K562 (cell line): ENCODE results near the gene IL1RL2. TPM values are rescaled to one million over a fixed set of nuclear protein-coding genes. Genes with fewer than 3 reads are reported as not detected.

ENCODE experiments used
- ATAC-seq: fragments of 200-7000 bp; cut with Tn5 transposase; 3 replicates; pipeline ENCODE4 v1.9.1; 2020; ENCODE audit warnings: moderate library complexity
- BruUV-seq: library from RNA; stranded (reverse); fragments of 400-500 nt; replicated peaks from 2 replicates; lab custom pipeline; 2021; lab: Mats Ljungman, UMichigan
- CTCF ChIA-PET: fragments of 300-600 bp; formaldehyde crosslinking; extraction: SDS; loops from one replicate; lab custom pipeline; 2021; ENCODE audit warnings: low intra/inter-chr PET ratio; lab: Yijun Ruan, JAX
- POLR2A ChIA-PET: fragments of 300-600, 350-650 bp; sonication (Branson Sonifier 250); formaldehyde crosslinking; extraction: SDS; loops from one replicate; lab custom pipeline; 2021; ENCODE audit warnings: antibody characterized with exemption, inconsistent platforms; lab: Yijun Ruan, JAX
- DNase-seq, 4 experiments: peaks; one replicate each; pipeline versions ENCODE4 v3.0.0 to v3.0.0-alpha.2; 2011 to 2018; ENCODE audit warnings: low spot score in 3 of 4, mixed read lengths in 3 of 4; ENCODE audit errors: extremely low read depth in 1 of 4
- FAIRE-seq: peaks from 2 replicates; lab custom pipeline; 2011; peaks lifted over from hg19 to GRCh38; lab: Jason Lieb, UNC
- H2AFZ ChIP-seq: 2 replicates; pipeline ENCODE4 v1.6.0; 2011; ENCODE audit warnings: low read depth, low read length, control low read depth, inconsistent platforms
- H3K27ac ChIP-seq: fragments of 200-600 bp; 3 replicates; pipeline ENCODE4 v1.8.0; 2011; ENCODE audit warnings: low read depth, mild to moderate bottlenecking, control low read depth, inconsistent platforms, low read length, moderate library complexity, mixed read lengths; ENCODE audit errors: extremely low read depth
- H3K27me3 ChIP-seq, 2 experiments: fragments of 300-600 bp in 1 of 2; 2 replicates in 1 of 2; 3 replicates in 1 of 2; pipeline versions ENCODE4 v1.6.0 to v1.8.0; 2011; ENCODE audit warnings: inconsistent platforms in 2 of 2, low read length in 2 of 2, mild to moderate bottlenecking in 1 of 2, mixed read lengths in 1 of 2, moderate library complexity in 1 of 2; ENCODE audit not compliant: control insufficient read depth in 2 of 2, insufficient read depth in 2 of 2
- H3K36me3 ChIP-seq: fragments of 300-600 bp; 3 replicates; pipeline ENCODE4 v1.8.0; 2011; ENCODE audit warnings: mild to moderate bottlenecking, low read length, inconsistent platforms; ENCODE audit not compliant: control insufficient read depth, insufficient read depth
- H3K4me1 ChIP-seq, 2 experiments: fragments of 200-600 bp in 1 of 2; replicated peaks in 1 of 2; 2 replicates in 1 of 2; 3 replicates in 1 of 2; pipeline versions ENCODE4 v1.5.1 to v1.8.0; 2011; ENCODE audit warnings: inconsistent platforms in 2 of 2, low read length in 2 of 2, mild to moderate bottlenecking in 1 of 2, mixed read lengths in 1 of 2, moderate library complexity in 1 of 2; ENCODE audit not compliant: control insufficient read depth in 2 of 2, insufficient read depth in 2 of 2
- H3K4me2 ChIP-seq: 2 replicates; pipeline ENCODE4 v1.6.1; 2011; ENCODE audit warnings: low read length, control low read depth, inconsistent platforms, mixed read lengths; ENCODE audit not compliant: insufficient read depth
- H3K4me3 ChIP-seq: fragments of 200-600 bp; sonication (generic), shearing (Covaris generic); 2 replicates; pipeline ENCODE4 v1.5.1; 2016; ENCODE audit warnings: control low read depth, inconsistent platforms
- H3K79me2 ChIP-seq: fragments of 200-600 bp; 3 replicates; pipeline ENCODE4 v1.8.0; 2011; ENCODE audit warnings: low read length, inconsistent platforms; ENCODE audit not compliant: control insufficient read depth, insufficient read depth
- H3K9ac ChIP-seq, 2 experiments: 2 replicates each; pipeline versions ENCODE4 v1.6.0 to v1.6.1; 2011; ENCODE audit warnings: low read depth in 2 of 2, low read length in 2 of 2, control low read depth in 1 of 2, inconsistent platforms in 1 of 2, mild to moderate bottlenecking in 1 of 2, mixed read lengths in 1 of 2; ENCODE audit not compliant: insufficient read depth in 1 of 2
- H3K9me1 ChIP-seq: one replicate; pipeline ENCODE4 v1.6.0; 2011; ENCODE audit warnings: inconsistent platforms, mild to moderate bottlenecking, low read length, moderate library complexity; ENCODE audit not compliant: control insufficient read depth, insufficient read depth
- H3K9me3 ChIP-seq: replicated peaks from 2 replicates; pipeline ENCODE4 v1.5.1; 2011; ENCODE audit warnings: low read depth, low read length, inconsistent platforms; ENCODE audit not compliant: control insufficient read depth, insufficient read depth
- H4K20me1 ChIP-seq: replicated peaks from 2 replicates; pipeline ENCODE4 v1.6.1; 2011; ENCODE audit warnings: low read length, inconsistent platforms, mixed read lengths; ENCODE audit not compliant: control insufficient read depth, insufficient read depth
- ARID3A ChIP-seq: IDR thresholded peaks from 2 replicates; pipeline ENCODE4 v1.6.1; 2012; ENCODE audit warnings: low read depth, low read length, improper control_type of control experiment, borderline replicate concordance
- CTBP1 ChIP-seq: fragments of 450-650 bp; IDR thresholded peaks from 2 replicates; pipeline ENCODE4 v1.6.1; 2016; ENCODE audit warnings: borderline replicate concordance
- CTCF ChIP-seq, 3 experiments: IDR thresholded peaks in 2 of 3; conservative IDR thresholded peaks in 1 of 3; 2 replicates each; pipeline ENCODE4 v1.5.1; 2011 to 2012; ENCODE audit warnings: low read length in 3 of 3, mild to moderate bottlenecking in 3 of 3, control low read depth in 2 of 3, improper control_type of control experiment in 1 of 3, inconsistent platforms in 1 of 3, low read depth in 1 of 3, mixed read lengths in 1 of 3, moderate library complexity in 1 of 3; ENCODE audit not compliant: insufficient read depth in 2 of 3
- ETS1 ChIP-seq: conservative IDR thresholded peaks from 2 replicates; pipeline ENCODE4 v1.6.1; 2011; ENCODE audit warnings: low read depth, mild to moderate bottlenecking, low read length; ENCODE audit not compliant: control insufficient read depth
- HDAC2 ChIP-seq: fragments of 450-650 bp; IDR thresholded peaks from 2 replicates; pipeline ENCODE4 v1.6.1; 2016; ENCODE audit warnings: mild to moderate bottlenecking
- MAFK ChIP-seq: IDR thresholded peaks from 2 replicates; pipeline ENCODE4 v1.6.1; 2011; ENCODE audit warnings: low read length, improper control_type of control experiment
- RBM39 ChIP-seq: fragments of 200-400 bp; formaldehyde crosslinking; optimal IDR thresholded peaks from 2 replicates; pipeline ENCODE3; 2018; ENCODE audit warnings: low read depth, low read length
- SFPQ ChIP-seq: fragments of 200-400 bp; formaldehyde crosslinking; IDR thresholded peaks from 2 replicates; pipeline ENCODE4 v1.6.1; 2017; ENCODE audit warnings: mild to moderate bottlenecking, low read depth, low read length, moderate library complexity
- SMC3 ChIP-seq: conservative IDR thresholded peaks from 2 replicates; pipeline ENCODE4 v1.6.1; 2011; ENCODE audit warnings: low read depth, low read length, improper control_type of control experiment; ENCODE audit not compliant: insufficient read depth
- ZC3H11A ChIP-seq: IDR thresholded peaks from 2 replicates; pipeline ENCODE4 v1.6.1; 2012; ENCODE audit warnings: low read depth, low read length, improper control_type of control experiment
- ZNF740 ChIP-seq, 3 experiments: fragments of 200-800 bp in 1 of 3; sonication (Bioruptor generic) in 1 of 3; sonication (generic) in 1 of 3; formaldehyde crosslinking in 1 of 3; IDR thresholded peaks; 2 replicates each; pipeline versions ENCODE4 v1.6.1 to v1.8.0; 2016 to 2022; ENCODE audit warnings: mild to moderate bottlenecking in 2 of 3, missing compliant biosample characterization in 2 of 3, missing genetic modification characterization in 2 of 3, missing genetic modification reagents in 1 of 3
- WGBS: fragments of 100-300 bp; shearing (Covaris generic); methylation state at CpG from one replicate; pipeline ENCODE4 v1.1.6; 2016; ENCODE audit warnings: low coverage, mixed read lengths; ENCODE audit not compliant: insufficient coverage; ENCODE audit errors: missing lambda C conversion rate; 5-methylcytosine and 5-hydroxymethylcytosine counted together
- in situ Hi-C: fragments of 300-500 bp; cut with MboI; formaldehyde crosslinking; loops from 4 replicates; pipeline ENCODE4 v1.15.0; 2018; ENCODE audit warnings: inconsistent platforms, mixed read lengths
- intact Hi-C: fragments of 100-400 bp; cut with micrococcal nuclease; formaldehyde crosslinking; loops from 2 replicates; pipeline ENCODE4 v1.14.2; 2022
- polyA plus RNA-seq, 8 experiments: library from polyadenylated mRNA; depleted of rRNA in 4 of 8; stranded (reverse) in 5 of 8; unstranded in 3 of 8; fragments of >200 nt; fragmentation: Nextera tagmentation in 2 of 8; fragmentation: Illumina TruSeq in 1 of 8; extraction: Ambion mirVana in 2 of 8; extraction: Trizol in 1 of 8; gene quantifications; 2 replicates each; pipeline versions ENCODE4 v1.2.1 to v1.2.3, GENCODE V29; 2011 to 2014; ENCODE audit warnings: inconsistent platforms in 1 of 8, missing spikeins in 1 of 8
- total RNA-seq, 7 experiments: library from RNA; depleted of rRNA in 6 of 7; stranded (reverse); fragments of >200 nt in 6 of 7; fragmentation: Illumina TruSeq in 2 of 7; extraction: Trizol in 2 of 7; gene quantifications; 2 replicates each; pipeline versions ENCODE4 v1.2.1 to v1.2.3, GENCODE V29; 2011 to 2021; ENCODE audit warnings: low replicate concordance in 1 of 7

The IL1RL2 gene
- total and polyA plus RNA-seq, 9 of the 15 experiments (the other 6 are each of a cell fraction or from before 2014, with no cell fraction given), result not detected

GRCh38 chr2:102224824-102225739, 38.3 kb downstream of the IL1RL2 start:
- Histone ChIP-seq H3K9ac (no peak overlapping the region), H3K27ac (no peak overlapping the region), H3K36me3 (no peaks in the 10 kb centered on the region), H3K9me1 (no peaks in the 10 kb centered on the region), H3K27me3 (no peaks in the 10 kb centered on the region), H3K9me3 (no peaks in the 10 kb centered on the region), H4K20me1 (no peaks in the 10 kb centered on the region), H3K79me2 (no peaks in the 10 kb centered on the region), H3K4me2 (no peak overlapping the region; the same call in 1 of the 2 replicates), H2AFZ (peak overlapping the region; percentile 34; the same call in 1 of the 2 replicates), H3K4me1 (peaks cover 3 to 24% of the 10 kb centered on the region in 2 experiments; a peak in 4 of 5 replicates), H3K4me3 (no peak overlapping the region)
- ChIA-PET CTCF (no interaction called here), POLR2A (interaction anchor here (0.5 to 0.8 kb wide), 2 partner anchors 23 to 345 kb away, joined by 3 read pairs; no protein-coding TSS in a partner anchor)
- ATAC-seq (no peak), FAIRE-seq (no peak), DNase-seq (peak in 1 of 4 experiments; percentile 33)
- intact Hi-C loops, result no loop called here
- WGBS, result 36% methylated on average over 7 of the region's 8 CpGs
- in situ Hi-C loops, result no loop called here
- no TSS peak for BruUV-seq
- no peak for TF ChIP-seq ETS1
- TF ChIP-seq RBM39, result no peak
- no peak for TF ChIP-seq CTBP1
- TF ChIP-seq HDAC2, result no peak
- no peak for TF ChIP-seq ARID3A
- TF ChIP-seq SFPQ, result no peak
- 0 out of 6 replicates have a peak, but pooled peaks of 2 of the 3 experiments have one; percentile 9 to 20 for TF ChIP-seq CTCF (IDR thresholded peaks at IDR 0.05 in 2 of 3, conservative IDR thresholded peaks at IDR 0.05 in 1 of 3; ENCODE audit: insufficient read depth in 2 of 3, low read depth in 1 of 3, low read length in 3 of 3)
- TF ChIP-seq MAFK, result peak; percentile 63
- no peak for TF ChIP-seq ZNF740 (CRISPR knock-in tag; IDR thresholded peaks at IDR 0.05)
- TF ChIP-seq ZNF740 (tag; IDR thresholded peaks at IDR 0.05), result no peak
- TF ChIP-seq SMC3, result no peak
- TF ChIP-seq ZC3H11A, result no peak
